ENCODE measurements around the gene HTATIP2.
"Not testable (repeated sequence)": the region's sequence is repeated elsewhere in the genome, so short reads cannot be mapped to it uniquely, and the experiment has no call there.

Gene HTATIP2

DNA sequence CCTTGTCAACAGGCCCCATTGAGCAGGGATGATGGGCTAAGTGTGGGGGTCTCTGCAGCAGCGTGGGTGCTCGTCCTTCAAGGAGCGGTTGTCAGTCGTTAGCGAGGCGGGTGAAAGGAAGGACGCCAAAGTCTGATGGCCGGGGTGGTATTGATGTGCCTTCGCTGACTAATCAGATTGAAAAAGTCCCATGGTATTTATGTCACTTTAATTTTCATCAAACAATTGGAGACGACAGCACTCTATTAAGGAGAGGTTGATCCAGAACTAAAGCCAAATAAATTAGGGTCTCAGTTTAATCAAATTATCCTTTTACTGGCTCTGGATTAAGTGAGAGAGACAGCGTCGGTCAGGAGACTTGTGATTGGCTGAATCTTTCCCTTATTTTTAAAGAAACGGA lies 9.6 kb downstream of the HTATIP2 start:
- Mint-ChIP-seq H3K27me3 (ENCODE audit: low read depth) (no peaks in the 10 kb centered on the region), H3K4me3 (no peak overlapping the region), H3K9me3 (no peaks in the 10 kb centered on the region)

DNA sequence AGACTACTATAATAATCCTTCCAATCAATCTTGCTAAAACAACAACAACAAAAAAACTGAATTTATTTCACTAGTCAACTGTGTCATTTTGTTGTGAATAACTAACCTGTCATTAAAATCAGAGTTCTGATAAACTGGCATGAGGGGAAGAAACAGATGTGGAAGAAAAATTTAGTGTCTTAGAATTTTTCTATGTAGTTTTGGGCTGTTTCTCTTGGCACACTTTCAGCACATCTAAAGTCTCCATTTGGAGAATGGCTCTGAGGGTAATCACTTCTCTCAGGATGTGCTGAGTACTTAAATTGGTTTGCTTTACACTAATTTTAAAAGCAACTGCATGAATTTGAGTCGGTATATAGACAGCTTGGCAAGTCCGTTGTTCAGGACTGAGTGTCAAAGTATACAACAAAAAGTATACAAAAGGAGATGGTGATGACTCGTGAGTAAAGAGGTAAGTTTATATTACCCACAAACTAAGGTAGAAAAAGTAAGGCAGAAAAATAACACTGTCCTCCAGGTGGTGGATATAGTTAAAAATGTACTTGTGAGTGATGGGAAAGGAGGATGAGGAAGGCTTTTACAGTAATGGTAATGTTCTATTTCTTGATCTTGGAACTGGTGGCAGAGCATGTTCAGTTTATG lies 10.2 kb downstream of the HTATIP2 start:
- TF ChIP-seq, protein P1, sequence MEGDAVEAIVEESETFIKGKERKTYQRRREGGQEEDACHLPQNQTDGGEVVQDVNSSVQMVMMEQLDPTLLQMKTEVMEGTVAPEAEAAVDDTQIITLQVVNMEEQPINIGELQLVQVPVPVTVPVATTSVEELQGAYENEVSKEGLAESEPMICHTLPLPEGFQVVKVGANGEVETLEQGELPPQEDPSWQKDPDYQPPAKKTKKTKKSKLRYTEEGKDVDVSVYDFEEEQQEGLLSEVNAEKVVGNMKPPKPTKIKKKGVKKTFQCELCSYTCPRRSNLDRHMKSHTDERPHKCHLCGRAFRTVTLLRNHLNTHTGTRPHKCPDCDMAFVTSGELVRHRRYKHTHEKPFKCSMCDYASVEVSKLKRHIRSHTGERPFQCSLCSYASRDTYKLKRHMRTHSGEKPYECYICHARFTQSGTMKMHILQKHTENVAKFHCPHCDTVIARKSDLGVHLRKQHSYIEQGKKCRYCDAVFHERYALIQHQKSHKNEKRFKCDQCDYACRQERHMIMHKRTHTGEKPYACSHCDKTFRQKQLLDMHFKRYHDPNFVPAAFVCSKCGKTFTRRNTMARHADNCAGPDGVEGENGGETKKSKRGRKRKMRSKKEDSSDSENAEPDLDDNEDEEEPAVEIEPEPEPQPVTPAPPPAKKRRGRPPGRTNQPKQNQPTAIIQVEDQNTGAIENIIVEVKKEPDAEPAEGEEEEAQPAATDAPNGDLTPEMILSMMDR (IDR thresholded peaks at IDR 0.05; ENCODE audit: unreplicated experiment in 3 of 3): no peak
- H3K36me3 Mint-ChIP-seq (ENCODE audit: low read depth): no peaks in the 10 kb centered on the region
- no peaks in the 10 kb centered on the region for H3K9me3 Mint-ChIP-seq
- H3K4me3 Mint-ChIP-seq: no peak overlapping the region
- peaks cover 50% of the 10 kb centered on the region for H3K4me1 Mint-ChIP-seq
- H3K27ac Mint-ChIP-seq: peak overlapping the region in 2 of 3 experiments; percentile 76 to 77
- H3K27me3 Mint-ChIP-seq (ENCODE audit: low read depth): no peaks in the 10 kb centered on the region

More for the DNA sequence above, 9.6 kb downstream of the HTATIP2 start:
- Mint-ChIP-seq H3K27ac (peak overlapping the region in 2 of 3 experiments; percentile 17 to 77), H3K4me1 (peaks cover 56% of the 10 kb centered on the region), H3K36me3 (ENCODE audit: low read depth) (no peaks in the 10 kb centered on the region)
- TF ChIP-seq, protein P1 (IDR thresholded peaks at IDR 0.05; ENCODE audit: unreplicated experiment in 3 of 3): no peak

DNA sequence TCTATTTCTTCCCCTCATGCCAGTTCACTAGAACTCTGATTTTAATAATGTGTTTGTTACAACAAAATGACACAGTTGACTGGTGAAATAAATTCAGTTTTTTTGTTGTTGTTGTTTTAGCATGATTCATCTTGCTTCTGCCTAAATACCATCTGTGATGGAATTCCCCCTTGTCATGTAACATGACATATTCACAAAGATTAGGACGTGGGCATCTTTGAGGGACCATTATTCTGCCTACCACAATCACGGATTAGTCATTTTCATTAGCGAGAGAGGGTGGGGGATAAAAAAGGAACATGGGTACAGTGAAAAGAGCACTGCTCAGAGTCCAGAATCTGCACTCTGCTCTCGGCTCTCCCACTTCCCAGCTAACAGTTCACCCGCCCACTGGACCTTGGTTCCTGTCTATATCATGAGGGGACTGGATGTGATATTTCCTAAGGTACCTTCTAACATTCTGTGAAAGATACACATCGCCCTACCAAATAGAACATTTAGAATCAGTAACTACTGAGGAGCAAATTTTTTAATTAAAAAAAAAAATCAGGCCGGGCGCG lies 11.3 kb downstream of the HTATIP2 start:
- TF ChIP-seq, protein P1 (IDR thresholded peaks at IDR 0.05; ENCODE audit: unreplicated experiment in 3 of 3): no peak

DNA sequence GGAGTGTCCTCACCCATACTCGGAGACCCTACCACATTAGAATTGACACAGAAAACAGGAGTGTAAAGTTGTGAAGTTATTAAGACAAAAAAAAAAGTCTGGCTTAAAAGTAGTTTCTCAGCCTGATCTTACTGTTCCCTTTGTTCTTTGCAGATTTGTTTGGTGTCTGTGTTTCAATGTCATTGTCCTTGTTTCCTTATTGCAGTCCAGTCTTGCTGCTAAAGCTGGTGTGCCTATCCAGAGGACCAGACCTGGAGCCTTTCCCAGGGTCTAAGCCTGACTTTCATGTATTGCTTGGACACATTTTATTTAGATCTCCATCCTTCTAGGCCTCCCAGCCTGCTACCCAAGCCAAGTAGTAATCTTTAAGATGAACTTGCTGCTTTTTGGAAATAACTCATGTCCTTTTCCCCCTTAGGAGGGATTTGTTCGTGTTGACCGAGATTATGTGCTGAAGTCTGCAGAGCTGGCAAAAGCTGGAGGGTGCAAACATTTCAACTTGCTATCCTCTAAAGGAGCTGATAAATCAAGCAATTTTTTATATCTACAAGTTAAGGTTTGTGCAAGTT lies 12.7 kb downstream of the HTATIP2 start:
- Mint-ChIP-seq H3K4me1 (peaks cover 41% of the 10 kb centered on the region), H3K4me3 (peak overlapping the region in 1 of 3 experiments; percentile 51), H3K27ac (peak overlapping the region in 2 of 3 experiments; percentile 95 to 96), H3K9me3 (no peaks in the 10 kb centered on the region), H3K27me3 (ENCODE audit: low read depth) (no peaks in the 10 kb centered on the region), H3K36me3 (ENCODE audit: low read depth) (no peaks in the 10 kb centered on the region)
- TF ChIP-seq, protein P1 (IDR thresholded peaks at IDR 0.05; ENCODE audit: unreplicated experiment in 3 of 3): no peak

More for the DNA sequence above, 11.3 kb downstream of the HTATIP2 start:
- Mint-ChIP-seq H3K36me3 (ENCODE audit: low read depth) (no peaks in the 10 kb centered on the region), H3K27ac (peak overlapping the region in 1 of 3 experiments; percentile 77), H3K4me1 (peaks cover 44% of the 10 kb centered on the region), H3K9me3 (no peaks in the 10 kb centered on the region), H3K4me3 (no peak overlapping the region), H3K27me3 (ENCODE audit: low read depth) (no peaks in the 10 kb centered on the region)

DNA sequence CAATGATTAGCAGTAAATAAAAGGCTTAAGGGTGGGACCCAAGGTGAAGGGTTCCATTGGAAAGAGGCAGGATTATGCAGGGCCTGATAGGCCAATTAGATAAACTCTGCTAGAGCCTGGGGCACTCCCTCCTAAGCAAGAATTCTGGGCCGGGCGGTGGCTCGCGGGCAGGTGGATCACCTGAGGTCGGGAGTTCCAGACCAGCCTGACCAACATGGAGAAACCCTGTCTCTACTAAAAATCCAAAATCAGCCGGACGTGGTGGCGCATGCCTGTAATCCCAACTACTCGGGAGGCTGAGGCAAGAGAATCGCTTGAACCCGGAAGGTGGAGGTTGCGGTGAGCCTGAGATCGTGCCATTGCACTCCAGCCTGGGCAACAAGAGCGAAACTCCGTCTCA lies 22.5 kb downstream of the HTATIP2 start:
- peaks cover 11% of the 10 kb centered on the region for H3K4me1 Mint-ChIP-seq
- H3K27me3 Mint-ChIP-seq (ENCODE audit: low read depth); H3K36me3 Mint-ChIP-seq (ENCODE audit: low read depth); H3K9me3 Mint-ChIP-seq: not testable (repeated sequence)
- peak overlapping the region in 2 of 3 experiments; percentile 56 to 80 for H3K27ac Mint-ChIP-seq
- peak overlapping the region; percentile 98 to 99 (median 99) for H3K4me3 Mint-ChIP-seq

DNA sequence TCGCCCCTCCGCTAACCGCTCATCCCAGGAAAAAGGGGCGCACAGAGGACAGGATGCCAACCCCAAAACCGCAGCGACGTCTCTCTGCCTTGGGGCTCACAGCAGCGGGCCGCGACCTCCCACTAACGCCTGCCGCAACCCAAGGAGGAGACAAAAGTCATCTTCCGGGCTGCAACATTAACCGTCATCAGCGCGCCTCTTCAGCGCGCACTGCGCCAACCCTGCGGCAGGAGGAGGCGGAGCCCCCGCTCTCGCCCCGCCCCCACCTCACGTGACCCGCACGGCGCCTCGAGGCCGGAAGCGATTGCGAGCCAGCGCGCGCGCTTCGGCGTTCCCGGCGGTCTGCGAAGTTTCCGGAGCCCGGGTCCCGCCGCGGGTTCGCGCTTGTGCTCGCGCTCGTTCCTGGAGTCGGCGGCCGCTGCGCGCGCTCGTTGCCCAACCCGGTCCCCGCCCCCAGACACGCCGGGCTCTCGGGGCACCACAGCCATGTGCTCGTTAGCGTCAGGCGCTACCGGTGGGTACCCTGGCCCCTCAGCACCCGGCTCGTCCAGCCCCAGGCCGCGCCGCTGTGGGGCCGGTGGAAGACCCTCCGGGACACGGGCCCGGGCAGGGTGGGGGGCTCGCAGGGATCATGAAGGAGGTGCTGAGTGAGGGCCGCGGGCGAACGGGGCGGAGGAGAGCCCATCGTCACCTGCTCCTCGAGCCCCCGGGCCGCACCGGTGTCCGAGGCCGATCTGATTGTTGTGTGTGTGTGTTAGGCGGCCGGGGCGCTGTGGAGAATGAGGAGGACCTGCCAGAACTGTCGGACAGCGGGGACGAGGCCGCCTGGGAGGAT lies 24.0 kb downstream of the HTATIP2 start, which contains the start of gene PRMT3:
Gene PRMT3 (plus strand): TSS at position 456 of the 835 bp plus-strand sequence. CDS start 31 bp downstream, at position 487.
- Mint-ChIP-seq H3K36me3 (ENCODE audit: low read depth) (peaks cover 9% of the 10 kb centered on the region), H3K9me3 (no peaks in the 10 kb centered on the region)

More for the DNA sequence above, 24.0 kb downstream of the HTATIP2 start, which contains the start of gene PRMT3:
- H3K4me3 Mint-ChIP-seq: peak within 1 kb of the TSS; percentile 98 to 99 (median 99)
- H3K27ac Mint-ChIP-seq: peak within 1 kb of the TSS; percentile 94 to 100 (median 97)
- H3K4me1 Mint-ChIP-seq: peaks cover 11% of the 10 kb centered on the region
- no peaks in the 10 kb centered on the region for H3K27me3 Mint-ChIP-seq (ENCODE audit: low read depth)
- TF ChIP-seq, protein P1 (IDR thresholded peaks at IDR 0.05; ENCODE audit: unreplicated experiment in 3 of 3): peak in 1 of 3 experiments; percentile 99
